ENCODE data around the gene CHRNB2.

DNA sequence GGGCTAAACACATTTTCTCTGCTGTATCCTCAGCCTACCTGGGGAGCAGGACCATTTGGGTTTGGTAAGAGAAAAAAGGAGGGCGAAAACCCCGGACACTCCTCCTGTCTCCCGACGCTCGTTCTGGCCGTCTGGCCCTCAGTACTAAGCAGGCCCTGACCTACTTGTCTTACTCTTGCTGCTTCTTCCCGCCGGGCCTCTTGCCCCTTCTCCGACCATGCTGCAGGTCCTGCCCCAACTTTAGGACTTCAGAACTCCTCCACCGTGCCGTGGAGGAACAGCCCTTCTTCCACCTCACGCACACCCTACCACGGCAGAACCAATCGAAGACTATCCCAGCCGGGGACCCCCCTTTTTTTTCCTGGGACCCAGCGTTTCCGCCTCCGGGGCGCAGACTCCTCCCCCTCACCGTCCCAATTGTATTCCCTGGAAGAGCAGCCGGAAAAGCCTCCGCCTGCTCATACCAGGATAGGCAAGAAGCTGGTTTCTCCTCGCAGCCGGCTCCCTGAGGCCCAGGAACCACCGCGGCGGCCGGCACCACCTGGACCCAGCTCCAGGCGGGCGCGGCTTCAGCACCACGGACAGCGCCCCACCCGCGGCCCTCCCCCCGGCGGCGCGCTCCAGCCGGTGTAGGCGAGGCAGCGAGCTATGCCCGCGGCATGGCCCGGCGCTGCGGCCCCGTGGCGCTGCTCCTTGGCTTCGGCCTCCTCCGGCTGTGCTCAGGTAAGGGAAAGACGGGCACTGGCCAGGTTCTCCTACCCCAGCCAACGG is at the start of gene CHRNB2:
- TF ChIP-seq CTCF (optimal IDR thresholded peaks at IDR 0.05 in 1 of 3, IDR thresholded peaks at IDR 0.05 in 1 of 3, conservative IDR thresholded peaks at IDR 0.05 in 1 of 3; ENCODE audit: extremely low read depth in 1 of 3, insufficient read depth in 2 of 3, low read length in 3 of 3) = no peak
- peak; percentile 39 for TF ChIP-seq EZH2 (IDR thresholded peaks at IDR 0.05; ENCODE audit: low read length)
